Memory B cell (primary cell): Measurements from ENCODE around the gene WWTR1.

Experiments
- ATAC-seq: fragments of 150-1000 bp; cut with Tn5 transposase; 2 replicates; pipeline ENCODE4 v1.10.0; 2021; ENCODE audit warnings: low read depth, mild to moderate bottlenecking, moderate library complexity
- DNase-seq, 2 donors: peaks; one replicate each; pipeline ENCODE4 v3.0.0; 2022; ENCODE audit warnings: low spot score in 2 of 2
- H3K27ac Mint-ChIP-seq: one replicate; pipeline ENCODE4 v1.8.0; 2022; ENCODE audit warnings: mild to moderate bottlenecking, moderate library complexity, mixed read lengths
- H3K27me3 Mint-ChIP-seq: one replicate; pipeline ENCODE4 v1.8.0; 2022; ENCODE audit warnings: mixed read lengths
- H3K36me3 Mint-ChIP-seq: one replicate; pipeline ENCODE4 v1.8.0; 2022; ENCODE audit warnings: mild to moderate bottlenecking, mixed read lengths
- H3K4me1 Mint-ChIP-seq: one replicate; pipeline ENCODE4 v1.8.0; 2022; ENCODE audit warnings: mixed read lengths
- H3K4me3 Mint-ChIP-seq: one replicate; pipeline ENCODE4 v1.8.0; 2022; ENCODE audit warnings: mild to moderate bottlenecking, moderate library complexity, mixed read lengths
- H3K9me3 Mint-ChIP-seq: one replicate; pipeline ENCODE4 v1.8.0; 2022; ENCODE audit warnings: mixed read lengths

Gene WWTR1

DNA sequence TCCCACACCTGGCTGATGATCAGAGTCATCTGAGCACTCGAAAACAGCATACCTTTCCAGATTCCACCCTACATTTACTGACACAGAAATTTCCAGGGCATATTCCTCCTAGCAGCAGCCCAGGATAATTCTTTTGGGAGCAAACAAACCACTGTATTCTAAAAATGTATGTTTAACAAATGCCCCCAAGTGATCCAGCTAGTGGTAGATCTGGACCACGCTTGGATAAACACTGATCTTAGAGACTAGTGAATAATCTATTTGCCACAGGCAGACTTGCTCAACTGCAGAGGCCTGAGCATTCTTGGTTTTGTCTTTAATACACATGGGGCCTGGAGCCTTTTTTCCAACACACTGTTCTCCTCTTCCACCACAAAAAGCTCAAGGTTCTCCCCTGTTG lies 93.7 kb downstream of the WWTR1 start:
- no peak overlapping the region for H3K4me3 Mint-ChIP-seq
- H3K9me3 Mint-ChIP-seq = no peaks in the 10 kb centered on the region
- H3K36me3 Mint-ChIP-seq = no peaks in the 10 kb centered on the region
- DNase-seq (no peak), ATAC-seq (no peak)
- no peaks in the 10 kb centered on the region for H3K4me1 Mint-ChIP-seq
- no peaks in the 10 kb centered on the region for H3K27me3 Mint-ChIP-seq
- no peak overlapping the region for H3K27ac Mint-ChIP-seq

DNA sequence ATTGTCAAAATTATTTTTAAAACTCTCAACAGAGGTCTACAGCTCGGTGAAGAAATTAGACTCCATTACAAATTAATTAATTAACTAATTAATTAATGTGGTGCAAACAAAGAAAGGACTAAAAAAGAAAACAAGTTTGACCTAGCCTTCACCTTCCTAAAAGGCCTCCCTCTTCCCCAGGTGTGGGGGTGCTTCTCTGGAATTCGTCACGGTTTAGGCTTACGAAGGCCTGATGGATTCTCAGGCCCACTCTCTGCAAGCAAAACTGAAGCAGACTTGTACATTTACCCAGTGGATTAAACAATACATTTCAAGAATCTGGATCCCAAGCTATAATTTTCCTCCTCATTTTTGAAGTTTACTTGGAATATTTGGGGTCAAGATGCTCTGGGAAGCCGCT lies 94.7 kb downstream of the WWTR1 start:
- ATAC-seq (no peak), DNase-seq (no peak)
- no peak overlapping the region for H3K4me3 Mint-ChIP-seq
- no peaks in the 10 kb centered on the region for H3K27me3 Mint-ChIP-seq
- H3K36me3 Mint-ChIP-seq = no peaks in the 10 kb centered on the region
- H3K9me3 Mint-ChIP-seq = no peaks in the 10 kb centered on the region
- H3K4me1 Mint-ChIP-seq = no peaks in the 10 kb centered on the region
- no peak overlapping the region for H3K27ac Mint-ChIP-seq

DNA sequence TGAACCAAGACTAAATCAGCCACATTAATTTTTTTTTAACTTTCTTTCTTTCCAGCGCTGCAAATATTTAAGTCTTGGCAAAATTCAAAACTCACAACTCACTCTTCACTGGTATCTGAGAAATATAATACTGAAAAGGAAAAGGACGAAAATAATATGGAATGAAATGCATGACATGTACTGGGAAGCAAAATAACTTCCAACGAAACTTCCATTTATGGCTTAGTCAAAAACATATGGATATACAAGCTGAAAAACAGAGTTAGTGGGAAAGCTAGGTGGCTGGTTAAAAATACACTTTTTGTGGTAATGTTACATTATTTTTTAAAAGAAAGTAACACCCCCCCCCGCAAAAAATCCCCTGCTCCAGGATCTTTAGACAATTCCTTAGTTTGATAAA lies 97.2 kb downstream of the WWTR1 start:
- DNase-seq (no peak), ATAC-seq (no peak)
- H3K4me1 Mint-ChIP-seq = no peaks in the 10 kb centered on the region
- no peaks in the 10 kb centered on the region for H3K36me3 Mint-ChIP-seq
- no peaks in the 10 kb centered on the region for H3K27me3 Mint-ChIP-seq
- H3K27ac Mint-ChIP-seq = no peak overlapping the region
- no peak overlapping the region for H3K4me3 Mint-ChIP-seq
- no peaks in the 10 kb centered on the region for H3K9me3 Mint-ChIP-seq

DNA sequence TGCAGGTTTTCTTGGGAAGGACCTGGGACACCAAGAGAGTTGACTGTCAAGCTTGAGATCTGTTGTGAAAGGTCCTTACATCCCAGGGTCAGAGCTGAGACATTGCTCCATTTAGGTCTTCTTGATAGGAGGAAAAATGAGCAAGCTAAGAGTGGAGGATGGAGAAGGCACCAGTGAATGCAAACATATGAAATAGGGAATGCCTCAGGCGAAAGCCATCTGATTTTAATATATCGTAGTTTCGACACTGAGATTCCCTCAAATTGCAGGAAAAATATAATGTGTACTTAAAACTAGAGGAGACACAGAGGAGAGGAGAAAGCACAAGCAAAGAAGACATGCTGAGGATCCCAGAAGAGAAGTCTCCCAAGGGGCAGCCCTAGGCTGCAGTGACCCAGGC lies 97.8 kb downstream of the WWTR1 start:
- no peaks in the 10 kb centered on the region for H3K36me3 Mint-ChIP-seq
- H3K27ac Mint-ChIP-seq = no peak overlapping the region
- DNase-seq = no peak
- no peaks in the 10 kb centered on the region for H3K9me3 Mint-ChIP-seq
- H3K4me3 Mint-ChIP-seq = no peak overlapping the region
- ATAC-seq = no peak
- no peaks in the 10 kb centered on the region for H3K4me1 Mint-ChIP-seq
- no peaks in the 10 kb centered on the region for H3K27me3 Mint-ChIP-seq

DNA sequence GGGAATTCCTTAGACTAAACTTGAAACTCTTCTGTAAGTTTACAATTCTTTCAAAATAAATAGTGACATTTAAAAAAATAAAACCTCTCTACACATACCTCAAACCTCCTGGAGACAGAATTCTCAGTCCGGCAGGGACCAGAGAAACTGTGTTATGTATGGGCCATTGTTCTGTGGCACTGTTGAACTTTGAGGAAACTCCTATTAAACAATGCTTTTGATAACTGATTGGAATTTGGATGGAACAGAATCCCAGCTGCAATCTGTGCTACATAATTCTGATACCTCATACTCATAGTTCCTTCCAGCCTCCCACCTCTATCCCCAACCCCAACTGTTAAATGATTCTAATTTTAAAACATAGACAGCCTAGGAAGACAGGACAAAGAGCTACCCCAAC lies 98.3 kb downstream of the WWTR1 start:
- Mint-ChIP-seq H3K9me3 (no peaks in the 10 kb centered on the region), H3K4me3 (no peak overlapping the region), H3K27me3 (no peaks in the 10 kb centered on the region), H3K36me3 (no peaks in the 10 kb centered on the region), H3K4me1 (no peaks in the 10 kb centered on the region), H3K27ac (no peak overlapping the region)
- ATAC-seq (no peak), DNase-seq (no peak)

DNA sequence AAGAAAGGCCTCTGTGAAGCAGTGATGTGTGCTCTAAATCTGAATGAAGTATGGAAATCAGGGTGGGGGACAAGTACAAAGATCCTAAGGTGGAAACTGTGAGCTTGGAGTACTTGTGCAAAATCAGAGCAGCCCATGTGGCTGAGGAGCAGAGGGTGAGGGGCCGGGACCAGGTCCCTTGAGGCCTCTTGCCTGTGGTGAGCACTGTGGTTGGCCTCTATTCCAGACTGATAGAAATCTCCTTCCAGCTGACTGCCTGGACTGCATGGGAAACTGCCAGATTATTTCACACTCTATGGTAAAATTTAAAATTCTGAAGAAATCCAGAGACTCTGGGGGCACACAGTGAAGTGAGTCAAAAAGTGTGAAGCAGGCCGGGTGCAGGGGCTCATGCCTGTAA lies 101.9 kb downstream of the WWTR1 start:
- no peaks in the 10 kb centered on the region for H3K27me3 Mint-ChIP-seq
- peak overlapping the region; percentile 25 for H3K27ac Mint-ChIP-seq
- ATAC-seq (no peak), DNase-seq (no peak)
- H3K4me3 Mint-ChIP-seq = no peak overlapping the region
- no peaks in the 10 kb centered on the region for H3K9me3 Mint-ChIP-seq
- peaks cover 2% of the 10 kb centered on the region for H3K4me1 Mint-ChIP-seq
- H3K36me3 Mint-ChIP-seq = no peaks in the 10 kb centered on the region

DNA sequence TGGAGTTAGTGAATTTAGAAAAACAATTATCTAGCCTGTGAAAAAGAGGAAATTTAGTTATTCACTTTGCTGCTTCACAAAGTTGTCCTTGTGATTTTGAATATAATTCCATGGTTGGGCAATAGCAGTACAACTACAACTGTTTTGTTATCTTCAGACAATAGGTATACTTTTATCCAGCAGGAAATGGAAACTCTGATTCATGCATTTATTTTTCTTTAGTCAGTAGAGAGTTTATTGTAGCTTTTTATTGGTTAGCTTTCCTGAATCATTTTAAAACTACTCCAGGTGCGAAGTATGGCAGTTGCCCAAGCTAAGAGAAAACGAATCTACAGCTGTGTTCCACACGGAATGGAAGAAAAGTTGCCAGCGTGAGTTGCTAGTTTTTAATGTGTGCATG lies 103.0 kb downstream of the WWTR1 start:
- H3K4me1 Mint-ChIP-seq = peaks cover 2% of the 10 kb centered on the region
- H3K27me3 Mint-ChIP-seq = no peaks in the 10 kb centered on the region
- no peak for ATAC-seq
- no peaks in the 10 kb centered on the region for H3K9me3 Mint-ChIP-seq
- H3K36me3 Mint-ChIP-seq = no peaks in the 10 kb centered on the region
- H3K27ac Mint-ChIP-seq = no peak overlapping the region
- no peak for DNase-seq
- H3K4me3 Mint-ChIP-seq = no peak overlapping the region

DNA sequence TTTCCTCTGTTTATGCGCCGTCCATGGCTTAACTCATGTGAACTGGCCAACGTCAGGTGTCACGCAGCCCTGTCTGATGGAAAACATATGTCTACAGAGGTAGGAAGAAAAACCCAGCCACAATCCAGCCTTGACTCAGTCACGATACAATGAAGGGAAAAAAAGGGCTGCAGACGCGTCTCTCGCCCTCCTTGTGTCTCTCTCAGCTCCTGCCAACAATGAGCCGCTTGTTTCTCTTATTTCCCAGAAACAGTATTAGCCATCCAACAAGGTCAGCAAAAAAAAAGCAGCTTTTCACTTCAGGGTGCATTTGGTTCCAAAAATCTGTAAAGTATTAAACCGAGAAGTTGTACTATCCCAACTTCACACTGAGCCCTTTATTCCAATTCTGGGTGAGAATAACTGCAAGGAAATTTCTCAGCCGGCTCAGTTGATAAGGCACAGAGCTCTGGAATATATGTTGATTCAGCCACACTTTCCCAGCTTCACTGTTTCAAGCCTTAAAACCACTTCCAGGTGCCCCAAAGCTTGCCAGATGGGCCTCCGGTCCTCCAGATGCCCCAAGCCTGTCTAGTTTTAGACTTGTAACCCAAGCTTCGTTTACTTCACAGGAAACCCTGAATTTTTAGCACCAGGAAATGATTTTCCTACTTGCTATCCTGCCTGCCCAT lies 103.9 kb downstream of the WWTR1 start:
- H3K4me3 Mint-ChIP-seq = no peak overlapping the region
- no peak overlapping the region for H3K27ac Mint-ChIP-seq
- H3K36me3 Mint-ChIP-seq = no peaks in the 10 kb centered on the region
- no peak for ATAC-seq
- H3K4me1 Mint-ChIP-seq = peaks cover 2% of the 10 kb centered on the region
- DNase-seq = no peak
- H3K27me3 Mint-ChIP-seq = no peaks in the 10 kb centered on the region
- H3K9me3 Mint-ChIP-seq = no peaks in the 10 kb centered on the region

DNA sequence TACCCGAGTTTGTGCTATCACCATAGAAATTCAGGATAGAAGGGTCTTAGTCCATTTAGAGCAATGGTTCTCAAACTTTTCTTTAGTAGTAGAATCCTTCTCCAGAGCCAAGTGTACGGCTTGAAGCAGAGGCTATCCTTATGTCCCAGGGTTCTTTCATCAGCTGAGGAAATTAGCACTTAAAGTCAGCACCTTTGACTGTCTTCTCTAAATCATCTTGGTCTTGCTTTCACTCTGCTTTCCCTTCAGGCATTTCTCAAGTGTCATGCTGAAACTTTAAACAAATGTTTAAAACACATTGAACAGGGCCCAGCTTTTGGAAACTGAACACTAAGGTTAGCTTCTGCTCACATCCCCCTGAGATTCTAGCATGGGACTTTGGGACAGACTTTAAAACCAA lies 105.1 kb downstream of the WWTR1 start:
- Mint-ChIP-seq H3K9me3 (no peaks in the 10 kb centered on the region), H3K27ac (no peak overlapping the region), H3K4me3 (no peak overlapping the region), H3K4me1 (peaks cover 2% of the 10 kb centered on the region), H3K36me3 (no peaks in the 10 kb centered on the region), H3K27me3 (no peaks in the 10 kb centered on the region)
- ATAC-seq = no peak
- DNase-seq = no peak

DNA sequence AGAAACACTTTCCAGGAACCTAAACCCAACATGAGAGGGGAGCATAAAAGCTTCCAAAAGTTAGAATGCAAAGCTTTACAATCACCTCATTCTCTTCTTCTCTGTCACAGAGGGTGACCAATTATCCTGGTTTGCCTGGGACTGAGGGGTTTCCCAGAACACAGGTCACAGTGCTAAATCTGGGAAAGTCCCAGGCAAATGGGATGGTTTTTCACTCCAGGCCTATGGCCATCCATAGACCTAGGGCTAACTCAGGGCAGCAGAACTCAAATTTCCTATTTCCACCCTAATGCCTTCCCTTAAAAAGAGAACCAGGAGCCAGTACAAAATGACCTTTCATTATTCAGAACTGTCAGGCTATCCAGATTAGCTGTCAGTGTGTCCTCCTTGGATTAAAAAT lies 106.3 kb downstream of the WWTR1 start:
- no peaks in the 10 kb centered on the region for H3K9me3 Mint-ChIP-seq
- H3K27me3 Mint-ChIP-seq = peaks cover 2% of the 10 kb centered on the region
- H3K4me3 Mint-ChIP-seq = no peak overlapping the region
- ATAC-seq (no peak), DNase-seq (no peak)
- no peak overlapping the region for H3K27ac Mint-ChIP-seq
- H3K36me3 Mint-ChIP-seq = no peaks in the 10 kb centered on the region
- peaks cover 2% of the 10 kb centered on the region for H3K4me1 Mint-ChIP-seq

DNA sequence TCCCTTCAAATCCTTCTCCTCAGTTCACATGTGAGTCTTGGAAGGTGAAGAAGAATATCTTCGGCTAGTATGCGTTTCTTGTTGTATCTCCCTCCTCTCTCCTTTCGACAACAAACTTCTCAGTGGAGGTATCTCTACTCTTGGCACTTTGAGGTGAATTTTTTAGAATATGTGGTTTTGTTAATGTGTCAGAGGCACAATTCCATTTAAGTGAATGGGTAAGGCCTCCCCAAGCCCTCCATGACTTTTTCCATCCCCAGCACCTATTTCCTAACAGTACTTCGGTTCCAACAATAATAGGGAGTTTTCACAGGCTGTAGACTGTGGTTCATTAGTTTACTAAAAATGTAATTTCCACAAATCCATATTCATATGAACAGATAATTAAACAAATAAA lies 109.2 kb downstream of the WWTR1 start:
- Mint-ChIP-seq H3K27me3 (peaks cover 4% of the 10 kb centered on the region), H3K27ac (no peak overlapping the region), H3K4me3 (no peak overlapping the region), H3K4me1 (peaks cover 2% of the 10 kb centered on the region), H3K9me3 (no peaks in the 10 kb centered on the region), H3K36me3 (no peaks in the 10 kb centered on the region)
- ATAC-seq (no peak), DNase-seq (no peak)

DNA sequence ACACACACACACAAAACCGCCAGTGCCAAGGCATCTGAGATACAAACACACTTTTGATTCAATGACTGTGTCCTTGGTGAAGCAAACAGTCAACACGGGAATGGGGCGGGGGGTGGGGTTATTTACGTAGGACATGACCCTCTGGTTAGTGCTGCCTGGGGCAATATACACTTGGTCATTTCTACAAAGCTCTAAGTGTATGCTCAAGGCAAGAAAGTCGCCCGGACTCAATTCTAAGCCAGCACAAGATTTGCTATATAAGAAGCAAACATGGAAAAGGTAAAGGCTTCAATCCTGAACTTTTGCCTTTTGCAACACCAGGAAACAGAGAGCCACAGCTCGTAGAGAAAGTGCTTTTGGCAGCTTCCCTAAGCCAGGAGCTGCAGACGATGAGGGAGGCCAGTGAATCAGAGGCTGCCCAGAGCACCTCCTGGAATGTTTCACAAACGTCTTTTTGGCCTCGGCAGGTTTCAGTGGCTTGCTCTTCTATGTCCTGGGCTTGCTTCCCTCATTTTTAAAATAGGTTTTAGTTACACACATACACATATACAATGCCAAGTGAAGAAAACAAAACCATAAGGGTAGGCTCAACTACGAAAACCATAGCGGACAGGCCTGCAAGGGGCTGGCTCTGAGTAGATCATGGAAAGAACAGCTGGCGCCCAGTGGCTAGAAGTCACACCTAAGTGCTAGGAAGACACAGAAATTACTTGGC lies 109.7 kb downstream of the WWTR1 start:
- ATAC-seq (no peak), DNase-seq (no peak)
- Mint-ChIP-seq H3K36me3 (no peaks in the 10 kb centered on the region), H3K27ac (no peak overlapping the region), H3K27me3 (peaks cover 4% of the 10 kb centered on the region), H3K4me3 (no peak overlapping the region), H3K4me1 (peaks cover 2% of the 10 kb centered on the region), H3K9me3 (no peaks in the 10 kb centered on the region)

DNA sequence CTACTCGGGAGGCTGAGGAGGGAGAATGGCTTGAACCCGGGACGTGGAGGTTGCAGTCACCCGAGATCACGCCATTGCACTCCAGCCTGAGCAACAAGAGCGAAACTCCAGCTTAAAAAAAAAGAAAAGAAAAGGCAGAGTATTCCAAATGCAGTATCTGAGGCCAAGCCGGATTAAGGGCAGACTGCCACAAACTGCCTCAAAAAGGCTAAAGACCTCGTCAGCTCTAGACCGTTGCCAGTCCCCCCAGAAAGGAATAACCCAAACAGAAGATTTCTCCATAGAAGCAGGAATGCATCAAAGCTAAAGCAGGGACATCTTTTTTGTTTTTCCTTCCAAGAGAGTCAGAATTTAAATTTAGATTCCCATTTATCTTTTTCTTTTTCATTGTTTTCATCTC lies 110.4 kb downstream of the WWTR1 start:
- Mint-ChIP-seq H3K4me1 (peaks cover under 1% of the 10 kb centered on the region), H3K27ac (no peak overlapping the region)

DNA sequence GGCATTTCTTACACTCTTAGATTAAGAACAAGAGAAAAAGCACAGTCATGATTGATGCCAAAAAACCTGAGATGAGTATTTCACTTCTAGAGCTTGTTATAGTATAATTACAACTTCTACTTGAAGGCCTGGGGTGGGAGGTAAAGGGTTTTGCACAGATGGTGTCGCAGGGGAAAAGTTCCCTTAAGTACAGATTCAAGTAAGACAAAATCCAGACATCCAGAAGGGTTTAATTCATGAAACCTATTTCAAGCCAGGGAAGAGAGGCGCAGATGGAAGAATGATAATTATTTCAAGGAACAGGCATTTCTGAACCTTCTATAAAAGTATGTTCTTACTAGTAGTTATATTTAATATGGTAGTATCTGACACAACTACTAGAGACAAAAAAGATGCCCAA lies 112.8 kb downstream of the WWTR1 start:
- ATAC-seq = no peak
- no peaks in the 10 kb centered on the region for H3K9me3 Mint-ChIP-seq
- H3K27ac Mint-ChIP-seq = no peak overlapping the region
- no peak overlapping the region for H3K4me3 Mint-ChIP-seq
- peaks cover 6% of the 10 kb centered on the region for H3K27me3 Mint-ChIP-seq
- peaks cover under 1% of the 10 kb centered on the region for H3K4me1 Mint-ChIP-seq
- no peak for DNase-seq
- no peaks in the 10 kb centered on the region for H3K36me3 Mint-ChIP-seq

More for the DNA sequence above, 110.4 kb downstream of the WWTR1 start:
- ATAC-seq (no peak), DNase-seq (no peak)
- Mint-ChIP-seq H3K36me3 (no peaks in the 10 kb centered on the region), H3K27me3 (peaks cover 6% of the 10 kb centered on the region), H3K4me3 (no peak overlapping the region), H3K9me3 (no peaks in the 10 kb centered on the region)
